GM18508 (cell line): ENCODE data around the gene SLC17A7.
"Not testable (repeated sequence)": the region's sequence is repeated elsewhere in the genome, so short reads cannot be mapped to it uniquely, and the experiment has no call there.

Experiments
- ATAC-seq: cut with Tn5 transposase; IDR thresholded peaks from one replicate; pipeline ENCODE4 v1.9.1; 2021; ENCODE audit warnings: moderate number of reproducible peaks; ENCODE audit not compliant: insufficient read depth, unreplicated experiment

The SLC17A7 gene

GRCh38 chr19:49470615-49470978, 29.3 kb upstream of the SLC17A7 start:
- no peak for ATAC-seq

DNA sequence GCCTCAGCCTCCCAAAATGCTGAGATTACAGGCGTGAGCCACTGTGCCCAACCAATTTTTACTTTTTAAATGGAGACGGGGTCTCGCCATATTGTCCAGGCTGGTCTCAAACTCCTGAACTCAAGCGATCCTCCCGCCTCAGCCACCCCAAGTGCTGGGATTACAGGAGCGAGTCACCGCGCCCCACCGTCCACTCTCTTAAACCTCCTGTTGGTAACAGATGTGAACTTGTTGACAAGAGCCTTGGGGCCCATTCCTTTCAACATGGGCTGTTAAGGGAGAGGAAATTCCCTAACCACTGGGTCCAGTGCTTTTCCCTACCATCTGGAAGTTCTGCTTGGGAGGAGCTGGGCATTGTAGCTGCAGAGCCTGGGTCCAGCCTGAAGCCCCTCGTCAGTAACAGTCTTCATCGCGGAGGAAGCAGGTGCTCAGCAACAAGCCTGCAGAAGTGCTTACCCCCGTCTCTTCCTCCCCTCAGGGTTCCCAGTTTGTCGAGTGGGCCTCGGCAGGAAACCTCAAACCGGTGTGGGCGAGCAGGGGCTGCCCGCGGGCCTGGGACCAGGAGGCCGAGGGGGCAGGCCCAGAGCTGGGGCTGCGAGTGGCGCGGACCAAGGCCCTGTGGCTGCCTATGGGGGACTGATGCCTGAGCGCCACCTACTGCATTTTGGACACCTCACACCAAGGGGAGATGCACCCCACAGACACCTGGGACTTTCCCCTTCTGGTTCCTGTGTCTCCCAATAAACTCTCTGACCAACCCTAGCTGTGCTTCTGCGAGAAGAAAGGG, 28.7 kb upstream of the SLC17A7 start:
- no peak for ATAC-seq

GRCh38 chr19:49468746-49469447, 27.6 kb upstream of the SLC17A7 start:
- no peak for ATAC-seq

GRCh38 chr19:49468199-49468598, 26.9 kb upstream of the SLC17A7 start:
- ATAC-seq, result no peak

- ATAC-seq, result no peak
Measured at GRCh38 chr19:49465371-49465770, 24.0 kb upstream of the SLC17A7 start.

GRCh38 chr19:49463960-49464740, 22.8 kb upstream of the SLC17A7 start:
- no peak for ATAC-seq

GRCh38 chr19:49462492-49462891, 21.2 kb upstream of the SLC17A7 start:
- no peak for ATAC-seq

GRCh38 chr19:49461656-49462055, 20.3 kb upstream of the SLC17A7 start:
- no peak for ATAC-seq

DNA sequence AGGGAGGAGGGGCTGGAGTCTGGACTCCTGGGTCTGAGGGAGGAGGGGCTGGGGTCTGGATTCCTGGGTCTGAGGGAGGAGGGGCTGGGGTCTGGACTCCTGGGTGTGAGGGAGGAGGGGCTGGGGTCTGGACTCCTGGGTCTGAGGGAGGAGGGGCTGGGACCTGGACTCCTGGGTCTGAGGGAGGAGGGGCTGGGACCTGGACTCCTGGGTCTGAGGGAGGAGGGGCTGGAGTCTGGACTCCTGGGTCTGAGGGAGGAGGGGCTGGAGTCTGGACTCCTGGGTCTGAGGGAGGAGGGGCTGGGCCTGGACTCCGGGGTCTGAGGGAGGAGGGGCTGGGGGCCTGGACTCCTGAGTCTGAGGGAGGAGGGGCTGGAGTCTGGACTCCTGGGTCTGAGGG, 19.8 kb upstream of the SLC17A7 start:
- ATAC-seq, result not testable (repeated sequence)

DNA sequence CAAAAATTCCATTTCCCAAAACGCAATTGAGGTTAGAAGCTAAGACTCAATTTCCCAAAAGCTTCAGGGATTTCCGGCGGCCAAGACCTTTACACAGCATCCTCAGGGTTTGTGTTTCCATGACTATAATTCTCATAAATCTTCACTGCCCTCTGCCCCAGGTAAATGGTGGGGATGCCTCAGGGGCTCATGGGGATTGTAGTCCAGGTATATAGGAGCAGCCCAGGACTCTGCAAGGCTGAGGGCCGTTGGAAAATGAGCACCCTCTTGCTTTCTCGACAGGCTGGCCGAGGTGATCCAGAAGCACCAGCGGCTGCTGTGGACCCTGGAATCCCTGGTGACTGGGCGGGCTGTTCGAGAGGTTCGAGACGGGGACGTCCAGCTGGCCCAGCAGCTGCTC, 18.1 kb upstream of the SLC17A7 start:
- ATAC-seq, result no peak

DNA sequence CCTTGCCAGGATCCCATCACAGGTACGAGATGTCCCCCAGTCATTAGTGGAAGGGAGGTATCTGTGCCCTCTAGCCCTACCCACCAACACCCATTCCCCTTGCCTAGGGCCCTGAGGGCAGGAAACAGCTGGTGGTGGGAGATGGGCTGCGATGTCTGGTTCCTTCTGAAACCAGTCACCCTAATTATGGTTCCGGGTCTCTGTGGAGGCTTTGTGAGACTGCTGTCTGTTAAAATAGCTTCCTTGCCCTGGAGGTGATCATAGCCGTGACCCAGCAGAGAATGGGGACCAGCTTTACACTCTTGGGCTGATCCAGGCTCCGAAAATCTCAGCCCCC, 17.2 kb upstream of the SLC17A7 start:
- no peak for ATAC-seq

- ATAC-seq, result no peak
Measured at GRCh38 chr19:49456326-49456725, 15.0 kb upstream of the SLC17A7 start.

GRCh38 chr19:49455773-49456172, 14.4 kb upstream of the SLC17A7 start:
- ATAC-seq, result no peak

DNA sequence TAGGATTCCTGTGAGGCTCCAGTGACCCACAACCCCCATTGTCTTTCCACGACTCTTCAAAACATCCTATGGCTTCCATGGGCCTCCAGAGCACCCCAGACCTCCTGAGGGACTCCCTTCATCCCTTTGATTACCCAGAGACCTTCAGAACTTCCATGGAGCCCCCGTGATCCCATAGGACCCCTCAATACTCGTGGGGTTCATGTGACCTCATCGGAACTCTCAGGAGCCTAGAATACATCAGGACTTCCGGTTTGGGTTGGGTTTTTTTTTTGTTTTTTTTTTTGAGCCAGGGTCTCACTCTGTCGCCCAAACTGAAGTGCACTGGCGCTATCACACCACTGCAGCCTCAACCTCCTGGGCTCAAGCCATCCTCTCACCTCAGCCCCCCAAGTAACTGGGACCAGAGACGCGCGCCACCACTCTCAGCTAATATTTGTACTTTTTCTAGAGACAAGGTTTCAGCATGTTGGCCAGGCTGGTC, 12.5 kb upstream of the SLC17A7 start:
- ATAC-seq, result no peak

DNA sequence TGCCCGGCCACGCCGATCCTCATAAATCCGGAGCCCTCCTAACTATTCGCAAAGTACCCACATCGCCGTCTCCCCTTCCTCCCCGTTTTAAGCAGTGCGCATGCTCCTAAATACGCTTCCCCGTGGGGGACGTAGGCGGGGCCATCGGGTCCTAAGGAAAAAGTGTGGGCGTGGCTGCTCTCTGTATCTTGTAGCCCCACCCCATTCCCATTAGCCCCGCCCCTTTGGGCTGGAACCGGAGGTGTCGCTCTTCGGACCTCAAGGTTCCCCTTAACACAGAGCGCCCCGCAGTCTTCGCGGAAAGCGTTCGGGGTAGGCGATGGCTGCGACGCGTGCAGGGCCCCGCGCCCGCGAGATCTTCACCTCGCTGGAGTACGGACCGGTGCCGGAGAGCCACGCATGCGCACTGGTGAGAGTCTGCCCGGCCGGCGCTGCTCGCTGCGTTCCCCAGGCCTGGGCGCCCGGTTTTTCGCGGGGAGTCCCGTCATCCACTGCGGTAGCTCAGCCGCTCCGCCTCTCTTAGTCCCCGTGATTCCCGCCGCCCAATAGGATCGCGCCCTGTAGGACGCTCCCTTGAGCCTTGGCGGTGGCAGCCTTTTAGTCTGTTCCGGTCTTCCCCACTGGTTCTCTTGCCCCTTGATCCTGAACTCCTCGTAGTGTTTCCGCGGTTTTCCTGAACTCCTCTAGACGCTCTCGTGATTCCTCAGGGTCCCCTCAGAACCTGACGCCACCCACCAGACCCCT, 11.9 kb upstream of the SLC17A7 start, which contains the start of gene ALDH16A1:
ALDH16A1 (plus strand) TSS at position 213 of the 744 bp plus-strand sequence; CDS start at position 320, 107 bp downstream.
- peak; percentile 45 for ATAC-seq

DNA sequence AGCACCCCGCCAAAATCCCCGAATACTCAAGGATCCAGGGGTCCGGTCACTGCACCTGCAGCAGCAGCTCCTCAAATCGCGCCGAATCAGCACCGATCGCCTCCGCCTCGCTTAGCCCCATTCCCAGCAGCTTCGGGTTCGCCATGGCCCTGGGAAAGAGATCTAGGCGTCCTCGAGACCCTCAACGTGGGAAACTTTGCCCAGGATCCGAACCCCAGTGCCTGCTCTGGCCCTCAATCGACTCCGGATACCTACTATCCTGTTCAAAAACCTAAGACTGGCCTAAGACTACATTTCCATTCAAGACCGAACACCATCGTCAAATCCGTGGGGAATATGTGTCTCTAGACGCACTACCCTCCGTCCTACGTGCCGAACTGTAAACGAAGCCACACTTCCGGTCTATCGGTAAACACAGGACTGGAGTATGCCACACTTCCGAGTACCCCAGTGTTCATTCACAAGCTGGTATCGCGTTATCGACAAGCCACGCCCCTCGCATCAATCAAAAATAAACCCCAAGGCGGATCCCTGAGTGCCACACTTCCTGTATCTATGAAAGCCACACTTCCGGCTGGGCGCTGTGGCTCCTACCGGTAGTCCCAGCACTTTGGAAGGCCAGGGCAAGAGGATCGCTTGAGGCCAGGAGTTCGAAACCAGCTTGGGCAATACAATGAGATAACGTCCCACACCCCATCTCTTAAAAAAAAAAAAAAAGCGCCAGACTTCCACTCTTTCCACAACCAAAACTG, 10.3 kb upstream of the SLC17A7 start, which contains the start of gene PIH1D1:
PIH1D1 (minus strand) TSS at position 385 of the 752 bp plus-strand sequence; CDS start at position 145, 240 bp downstream.
- ATAC-seq, result no peak

GRCh38 chr19:49450405-49450804, 9.1 kb upstream of the SLC17A7 start:
- no peak for ATAC-seq

- ATAC-seq, result no peak
Measured at GRCh38 chr19:49448432-49448786, 7.1 kb upstream of the SLC17A7 start.
